NT2/D1 (cell line): ENCODE results near the gene DNM3.

Source experiments
- DNase-seq: peaks from one replicate; pipeline ENCODE4 v3.0.0-alpha.2; 2011; ENCODE audit warnings: low read depth, low spot score
- H3K27me3 ChIP-seq: 2 replicates; pipeline ENCODE4 v1.6.0; 2011; ENCODE audit warnings: mild to moderate bottlenecking; ENCODE audit not compliant: insufficient read length, insufficient read depth
- H3K36me3 ChIP-seq: 2 replicates; pipeline ENCODE4 v1.6.1; 2011; ENCODE audit warnings: mild to moderate bottlenecking, low read length, mixed read lengths; ENCODE audit not compliant: insufficient read depth, insufficient read length
- H3K4me1 ChIP-seq: 2 replicates; pipeline ENCODE4 v1.5.1; 2011; ENCODE audit not compliant: insufficient read depth, insufficient read length
- H3K4me3 ChIP-seq: 2 replicates; pipeline ENCODE4 v1.5.1; 2011; ENCODE audit warnings: low read depth; ENCODE audit not compliant: insufficient read length
- H3K9ac ChIP-seq: 2 replicates; pipeline ENCODE4 v1.6.0; 2011; ENCODE audit warnings: low read depth; ENCODE audit not compliant: insufficient read length
- H3K9me3 ChIP-seq: 2 replicates; pipeline ENCODE4 v1.5.1; 2011; ENCODE audit warnings: mild to moderate bottlenecking, low read length; ENCODE audit not compliant: insufficient read depth
- SUZ12 ChIP-seq: IDR thresholded peaks from 2 replicates; pipeline ENCODE4 v1.6.1; 2011; ENCODE audit not compliant: insufficient read length, insufficient read depth; ENCODE audit errors: extremely low read depth
- YY1 ChIP-seq: IDR thresholded peaks from 2 replicates; pipeline ENCODE4 v1.6.1; 2011; ENCODE audit not compliant: insufficient read length, insufficient read depth
- ZNF274 ChIP-seq: IDR thresholded peaks from 2 replicates; pipeline ENCODE4 v1.6.1; 2011; ENCODE audit warnings: mild to moderate bottlenecking, low read depth, low read length

The DNM3 gene

DNA sequence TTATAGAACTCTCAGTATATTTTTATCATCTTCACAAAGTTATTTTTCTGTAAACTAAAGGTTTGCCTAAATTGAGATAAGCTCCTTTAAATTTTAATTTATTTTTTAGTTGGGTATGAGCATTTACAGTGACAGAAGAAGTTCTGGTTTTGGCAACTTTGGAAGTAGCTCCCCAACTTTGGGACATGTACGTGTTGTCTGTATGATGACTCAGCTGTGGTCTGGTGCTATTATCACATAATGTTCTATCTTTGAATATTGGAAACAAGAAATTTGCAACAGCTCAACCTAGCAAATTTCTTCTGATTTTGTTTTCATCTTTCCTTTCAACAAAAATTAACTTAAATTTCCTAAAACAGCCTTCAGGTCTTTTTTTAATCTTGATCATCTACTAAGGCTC, 532.6 kb downstream of the DNM3 start:
- Histone ChIP-seq H3K9me3 (no peaks in the 10 kb centered on the region), H3K27me3 (no peaks in the 10 kb centered on the region), H3K9ac (no peak overlapping the region), H3K4me1 (no peaks in the 10 kb centered on the region), H3K36me3 (no peaks in the 10 kb centered on the region), H3K4me3 (no peak overlapping the region)
- DNase-seq = no peak
- TF ChIP-seq YY1 (no peak), SUZ12 (no peak), ZNF274 (no peak)

DNA sequence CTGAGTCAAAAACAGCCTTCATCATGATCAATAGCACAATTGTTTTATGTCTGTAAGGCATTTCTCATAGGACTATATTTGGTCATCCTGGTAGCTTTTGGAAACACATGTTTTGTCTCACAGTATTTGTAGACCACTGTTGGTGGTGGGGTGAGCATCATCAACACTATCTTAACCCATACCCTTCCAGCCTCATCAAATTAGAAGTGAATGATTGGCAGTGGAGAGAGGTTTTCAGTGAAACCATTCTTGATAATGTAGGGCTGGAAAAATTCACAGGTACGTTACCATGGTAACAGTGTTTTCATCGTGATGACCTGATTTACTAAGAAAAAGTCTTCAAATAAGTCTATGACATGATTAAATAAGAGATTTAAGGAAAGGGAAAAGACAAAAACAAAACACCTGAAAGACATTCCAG, 533.9 kb downstream of the DNM3 start:
- no peak for DNase-seq
- Histone ChIP-seq H3K9ac (no peak overlapping the region), H3K36me3 (no peaks in the 10 kb centered on the region), H3K9me3 (no peaks in the 10 kb centered on the region), H3K4me3 (no peak overlapping the region), H3K4me1 (no peaks in the 10 kb centered on the region), H3K27me3 (no peaks in the 10 kb centered on the region)
- TF ChIP-seq YY1 (no peak), SUZ12 (no peak), ZNF274 (no peak)

DNA sequence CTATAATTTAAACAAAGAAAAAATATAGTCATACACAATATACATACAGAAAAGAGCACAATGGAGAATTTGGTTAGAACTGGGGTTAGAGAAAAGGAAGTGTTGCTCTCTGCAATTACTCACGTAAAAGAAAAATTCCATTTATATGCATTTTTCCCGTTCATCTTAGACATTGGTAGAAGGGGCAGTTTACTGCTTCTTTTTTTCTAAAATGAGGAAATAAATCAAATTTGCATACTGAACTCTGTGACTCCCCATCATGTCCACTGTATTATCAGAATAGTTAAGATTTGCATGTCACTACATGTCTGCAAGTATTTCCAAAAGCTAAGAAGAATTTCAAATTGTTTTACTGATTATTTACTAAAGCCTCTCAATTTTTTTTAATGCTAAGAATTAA, 535.1 kb downstream of the DNM3 start:
- Histone ChIP-seq H3K36me3 (no peaks in the 10 kb centered on the region), H3K9ac (no peak overlapping the region), H3K9me3 (no peaks in the 10 kb centered on the region), H3K27me3 (no peaks in the 10 kb centered on the region), H3K4me3 (no peak overlapping the region), H3K4me1 (no peaks in the 10 kb centered on the region)
- DNase-seq = no peak
- TF ChIP-seq ZNF274 = no peak
- TF ChIP-seq YY1 = no peak
- TF ChIP-seq SUZ12 = no peak

DNA sequence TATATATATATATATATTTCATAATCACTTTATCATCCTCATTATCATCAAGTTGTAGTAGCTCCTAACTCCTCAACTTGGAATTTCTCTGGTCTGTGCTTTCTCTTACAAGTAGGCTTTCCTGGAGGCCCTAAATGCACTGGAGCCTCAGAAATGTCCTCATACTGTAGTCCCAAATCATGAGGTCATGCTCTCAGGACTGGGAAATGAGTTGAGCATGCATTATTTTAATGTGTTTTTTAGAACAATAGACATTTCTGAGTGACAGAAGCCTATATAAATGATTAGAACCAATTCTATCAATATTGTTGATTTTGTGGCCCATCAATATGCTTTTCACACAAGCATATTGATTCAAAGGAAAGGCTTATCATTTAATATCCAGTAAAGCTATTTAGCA, 536.3 kb downstream of the DNM3 start:
- no peak overlapping the region for H3K9ac ChIP-seq
- no peak for TF ChIP-seq SUZ12
- TF ChIP-seq ZNF274 = no peak
- TF ChIP-seq YY1 = no peak
- no peak for DNase-seq

DNA sequence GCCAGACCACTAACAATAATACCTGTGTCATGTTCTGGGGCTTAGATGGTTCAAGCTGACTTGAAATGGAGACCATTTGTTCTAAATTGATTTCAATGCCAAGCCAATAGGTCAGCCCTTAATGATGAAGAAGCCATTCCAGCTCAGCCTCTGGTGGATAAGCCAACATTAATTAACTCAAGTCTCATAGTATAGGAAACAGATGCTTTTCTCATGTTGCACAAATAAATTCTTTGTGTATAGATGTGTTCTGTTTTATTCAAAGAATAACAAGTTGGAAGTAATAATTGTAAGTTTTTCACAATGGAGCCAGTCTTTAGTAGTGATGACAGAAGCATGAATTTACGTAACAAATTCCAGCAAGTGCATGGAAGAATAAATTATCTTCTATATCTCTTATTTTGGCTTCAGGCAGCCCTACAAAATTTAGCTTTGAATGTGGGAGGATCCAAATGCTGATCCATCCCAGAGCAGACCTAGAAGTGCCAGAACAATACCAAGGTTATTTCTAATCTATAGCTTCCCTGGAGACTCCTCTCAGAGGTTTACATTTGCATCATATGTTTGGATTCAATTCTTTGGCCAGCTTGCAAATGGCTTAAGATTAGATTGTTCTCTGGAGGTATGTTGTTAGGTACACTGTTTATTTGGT, 536.9 kb downstream of the DNM3 start:
- DNase-seq = no peak
- TF ChIP-seq YY1 (no peak), SUZ12 (no peak), ZNF274 (no peak)
- H3K36me3 ChIP-seq = no peaks in the 10 kb centered on the region

More for the DNA sequence above, 536.3 kb downstream of the DNM3 start:
- Histone ChIP-seq H3K36me3 (no peaks in the 10 kb centered on the region), H3K27me3 (no peaks in the 10 kb centered on the region), H3K4me1 (no peaks in the 10 kb centered on the region), H3K4me3 (no peak overlapping the region), H3K9me3 (no peaks in the 10 kb centered on the region)

DNA sequence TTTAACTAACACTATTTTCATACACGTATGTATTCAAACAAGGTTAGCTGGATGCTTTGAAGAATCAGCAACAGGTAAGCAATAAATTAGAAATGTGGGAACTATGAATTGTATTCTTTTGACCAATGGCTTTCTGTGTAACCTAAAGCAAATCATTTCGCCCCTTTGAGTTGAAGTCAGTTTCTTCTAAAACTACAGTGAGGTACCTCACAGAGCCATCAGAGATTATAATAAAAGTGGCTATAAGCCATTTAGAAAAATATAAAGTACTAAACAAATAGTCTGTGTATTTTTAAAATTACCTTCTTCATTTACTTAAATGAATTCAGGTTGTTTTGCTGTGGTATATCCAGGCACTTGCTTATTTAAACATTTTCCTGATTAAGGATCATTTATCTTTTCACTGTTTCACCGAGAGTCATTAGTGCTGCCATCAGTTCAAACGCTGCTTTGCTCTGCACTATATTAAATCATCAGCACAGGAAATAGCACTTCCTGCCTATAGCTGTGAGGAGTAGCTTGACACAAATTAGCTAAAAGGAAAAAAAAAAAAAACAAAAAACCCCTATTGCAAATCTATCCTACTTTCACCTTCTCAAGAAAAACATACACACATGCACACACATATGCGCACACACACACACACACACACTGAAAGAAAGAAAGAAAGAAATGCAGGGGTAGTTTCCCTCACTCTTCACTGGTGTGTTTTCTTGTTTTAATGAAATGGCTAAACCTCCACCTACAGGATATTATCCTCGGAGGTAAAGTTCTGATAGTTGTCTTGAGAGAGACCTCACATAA, 539.3 kb downstream of the DNM3 start:
- H3K9me3 ChIP-seq = no peaks in the 10 kb centered on the region
- H3K27me3 ChIP-seq = no peaks in the 10 kb centered on the region
- no peaks in the 10 kb centered on the region for H3K4me1 ChIP-seq
- H3K9ac ChIP-seq = no peak overlapping the region
- no peaks in the 10 kb centered on the region for H3K36me3 ChIP-seq
- no peak overlapping the region for H3K4me3 ChIP-seq
- TF ChIP-seq YY1 = no peak
- no peak for TF ChIP-seq SUZ12
- TF ChIP-seq ZNF274 = no peak
- DNase-seq = no peak

More for the DNA sequence above, 536.9 kb downstream of the DNM3 start:
- no peak overlapping the region for H3K9ac ChIP-seq
- no peaks in the 10 kb centered on the region for H3K9me3 ChIP-seq
- no peaks in the 10 kb centered on the region for H3K27me3 ChIP-seq
- no peaks in the 10 kb centered on the region for H3K4me1 ChIP-seq
- H3K4me3 ChIP-seq = no peak overlapping the region

DNA sequence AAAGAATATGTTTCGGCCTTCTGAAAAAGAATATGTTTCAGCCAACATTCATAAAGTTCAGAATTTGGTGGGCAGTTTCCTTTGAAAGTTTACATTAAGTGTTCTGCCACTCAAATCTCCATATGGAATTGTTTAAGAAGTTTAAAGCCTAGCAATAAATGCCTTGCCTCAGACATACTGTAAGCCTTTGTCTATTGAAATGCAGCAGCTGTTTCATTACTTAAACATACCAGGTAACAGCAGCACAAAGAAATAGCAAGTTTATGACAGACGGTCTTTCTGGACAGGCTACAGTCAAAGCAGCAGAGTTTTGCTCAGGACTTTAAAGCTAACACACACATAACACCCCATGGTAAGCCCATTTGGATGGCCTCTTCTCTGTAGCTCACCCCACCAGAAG, 540.6 kb downstream of the DNM3 start:
- H3K4me3 ChIP-seq = no peak overlapping the region
- H3K27me3 ChIP-seq = no peaks in the 10 kb centered on the region
- TF ChIP-seq SUZ12 = no peak
- TF ChIP-seq ZNF274 = no peak
- TF ChIP-seq YY1 = no peak
- H3K36me3 ChIP-seq = no peaks in the 10 kb centered on the region
- H3K4me1 ChIP-seq = no peaks in the 10 kb centered on the region
- no peaks in the 10 kb centered on the region for H3K9me3 ChIP-seq
- H3K9ac ChIP-seq = no peak overlapping the region
- DNase-seq = no peak

DNA sequence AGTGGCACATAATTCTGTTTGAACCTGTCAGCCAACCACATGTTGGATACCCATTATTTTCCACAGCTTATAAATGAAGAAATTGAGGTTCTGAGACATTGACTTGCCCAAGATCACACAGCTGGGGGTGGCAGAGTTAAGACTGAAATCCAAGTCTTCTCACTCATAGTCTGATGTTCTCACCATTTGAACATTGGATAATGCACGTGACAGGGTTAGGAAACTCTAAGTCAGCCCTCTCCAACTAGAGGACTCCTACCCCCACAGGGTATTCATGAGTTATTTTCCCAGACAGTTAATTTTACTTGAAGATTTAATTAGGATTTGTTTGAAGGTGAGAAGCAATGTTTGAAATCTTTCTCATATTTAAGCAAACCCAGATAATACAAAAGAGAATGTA, 541.1 kb downstream of the DNM3 start:
- DNase-seq = no peak
- Histone ChIP-seq H3K27me3 (no peaks in the 10 kb centered on the region), H3K9ac (no peak overlapping the region), H3K4me3 (no peak overlapping the region), H3K4me1 (no peaks in the 10 kb centered on the region), H3K9me3 (no peaks in the 10 kb centered on the region), H3K36me3 (no peaks in the 10 kb centered on the region)
- TF ChIP-seq ZNF274 (no peak), YY1 (no peak), SUZ12 (no peak)
